ENCODE measurements around the gene LRRC8D. TPM values are rescaled to one million over a fixed set of nuclear protein-coding genes. Genes with fewer than 3 reads are reported as not detected.

LRRC8D gene
- total RNA-seq, 1 donor from 2014 or later: 45.0 TPM

DNA sequence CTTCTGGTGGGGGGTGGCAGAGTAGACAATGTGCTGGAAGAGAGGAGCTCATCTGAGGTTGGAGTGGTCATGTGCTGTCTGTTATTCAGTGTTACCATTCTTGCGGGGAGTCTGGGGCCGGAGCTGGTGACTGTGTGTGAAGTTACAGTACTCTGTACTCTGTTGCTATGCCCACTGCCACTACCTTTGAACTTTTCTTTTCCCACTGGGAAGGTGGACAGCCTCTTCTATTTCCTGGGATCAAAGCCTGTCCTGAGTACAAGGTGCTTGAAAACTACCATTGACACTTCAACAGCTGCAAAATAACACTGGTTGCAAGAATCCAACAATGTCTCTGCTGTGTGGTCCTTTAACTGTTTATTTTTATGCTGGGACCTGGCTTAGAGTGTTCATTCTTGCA is 107.7 kb downstream of the LRRC8D start:
- Mint-ChIP-seq H3K36me3 (ENCODE audit: low read depth) (peaks cover 42% of the 10 kb centered on the region), H3K4me1 (ENCODE audit: low read depth) (no peaks in the 10 kb centered on the region), H3K27ac (no peak overlapping the region), H3K4me3 (no peak overlapping the region), H3K9me3 (peaks cover 6% of the 10 kb centered on the region), H3K27me3 (ENCODE audit: insufficient read depth) (no peaks in the 10 kb centered on the region)
- intact Hi-C loops (cut with micrococcal nuclease): no loop called here
- no peak for DNase-seq (ENCODE audit: low spot score)

DNA sequence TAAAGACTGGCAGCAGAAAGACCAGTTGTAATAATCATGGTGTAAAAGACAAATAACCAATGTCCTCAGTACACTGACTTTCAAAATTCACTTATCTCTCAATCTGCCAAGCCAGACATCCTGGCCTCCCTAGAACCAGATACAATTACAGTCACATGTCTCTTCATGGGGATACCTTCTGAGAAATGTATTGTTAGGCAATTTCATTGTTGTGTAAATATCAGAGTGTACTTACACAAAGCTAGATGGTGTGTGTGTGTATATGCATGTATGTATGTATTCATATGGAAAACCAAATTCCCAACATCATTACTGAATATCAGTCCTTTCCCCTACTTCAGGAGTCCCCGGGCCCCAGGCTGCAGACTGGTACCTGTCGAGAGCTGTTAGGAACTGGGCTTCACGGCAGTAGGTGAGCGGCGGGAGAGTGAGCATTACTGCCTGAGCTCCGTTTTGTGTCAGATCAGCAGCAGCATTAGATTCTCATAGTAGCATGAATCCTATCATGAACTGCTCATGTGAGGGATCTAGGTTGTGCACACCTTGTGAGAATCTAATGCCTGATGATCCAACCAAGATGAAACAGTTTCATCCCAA is 108.7 kb downstream of the LRRC8D start:
- intact Hi-C loops (cut with micrococcal nuclease): no loop called here
- Mint-ChIP-seq H3K4me3 (no peak overlapping the region), H3K9me3 (no peaks in the 10 kb centered on the region), H3K27ac (no peak overlapping the region), H3K36me3 (ENCODE audit: low read depth) (peaks cover 44% of the 10 kb centered on the region), H3K27me3 (ENCODE audit: insufficient read depth) (no peaks in the 10 kb centered on the region), H3K4me1 (ENCODE audit: low read depth) (no peaks in the 10 kb centered on the region)
- DNase-seq (ENCODE audit: low spot score): no peak

DNA sequence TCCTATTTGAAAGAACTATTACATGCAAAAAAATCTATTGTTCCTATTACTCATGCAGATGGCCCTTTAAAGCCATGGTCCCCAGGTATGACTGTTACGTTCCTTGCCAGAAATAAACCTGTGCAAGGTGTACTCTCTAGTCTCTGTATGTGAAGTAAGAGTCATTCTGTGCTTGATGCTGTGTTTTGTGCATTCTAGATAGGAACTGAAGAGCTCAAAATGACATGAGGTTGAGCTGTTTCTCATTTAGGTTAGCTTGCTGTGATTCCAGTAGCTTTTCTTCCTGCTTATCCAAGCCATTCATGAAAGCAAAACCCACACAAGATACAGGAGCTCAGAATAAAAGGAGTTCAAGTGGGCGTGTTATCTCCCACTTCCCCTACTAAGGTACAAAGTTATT is 109.7 kb downstream of the LRRC8D start:
- no peaks in the 10 kb centered on the region for H3K27me3 Mint-ChIP-seq (ENCODE audit: insufficient read depth)
- no peak overlapping the region for H3K4me3 Mint-ChIP-seq
- no peaks in the 10 kb centered on the region for H3K4me1 Mint-ChIP-seq (ENCODE audit: low read depth)
- intact Hi-C loops (cut with micrococcal nuclease): no loop called here
- DNase-seq (ENCODE audit: low spot score): no peak
- peaks cover 49% of the 10 kb centered on the region for H3K36me3 Mint-ChIP-seq (ENCODE audit: low read depth)
- H3K27ac Mint-ChIP-seq: no peak overlapping the region
- H3K9me3 Mint-ChIP-seq: no peaks in the 10 kb centered on the region

DNA sequence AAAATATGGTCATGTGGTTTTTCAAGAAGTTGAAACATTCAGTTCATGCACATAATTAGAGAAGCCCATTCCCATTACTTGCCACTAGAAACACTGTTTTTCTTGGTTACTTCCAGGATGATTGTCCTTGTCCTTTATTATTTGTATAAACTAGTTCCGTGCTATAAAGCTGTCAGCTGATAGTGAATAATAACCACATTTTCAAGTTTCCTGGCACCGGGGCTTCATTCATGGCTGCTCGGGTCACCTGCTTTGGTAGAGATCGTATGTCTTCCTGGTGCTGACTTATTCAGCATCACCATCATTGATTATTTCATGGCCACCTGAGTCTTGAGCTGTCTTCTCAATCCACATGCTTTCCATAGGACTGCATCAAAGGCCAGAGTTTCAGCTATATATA is 111.1 kb downstream of the LRRC8D start:
- Mint-ChIP-seq H3K4me3 (no peak overlapping the region), H3K36me3 (ENCODE audit: low read depth) (peaks cover 47% of the 10 kb centered on the region), H3K9me3 (no peaks in the 10 kb centered on the region), H3K27ac (no peak overlapping the region), H3K27me3 (ENCODE audit: insufficient read depth) (no peaks in the 10 kb centered on the region), H3K4me1 (ENCODE audit: low read depth) (no peaks in the 10 kb centered on the region)
- intact Hi-C loops (cut with micrococcal nuclease): no loop called here
- DNase-seq (ENCODE audit: low spot score): no peak

DNA sequence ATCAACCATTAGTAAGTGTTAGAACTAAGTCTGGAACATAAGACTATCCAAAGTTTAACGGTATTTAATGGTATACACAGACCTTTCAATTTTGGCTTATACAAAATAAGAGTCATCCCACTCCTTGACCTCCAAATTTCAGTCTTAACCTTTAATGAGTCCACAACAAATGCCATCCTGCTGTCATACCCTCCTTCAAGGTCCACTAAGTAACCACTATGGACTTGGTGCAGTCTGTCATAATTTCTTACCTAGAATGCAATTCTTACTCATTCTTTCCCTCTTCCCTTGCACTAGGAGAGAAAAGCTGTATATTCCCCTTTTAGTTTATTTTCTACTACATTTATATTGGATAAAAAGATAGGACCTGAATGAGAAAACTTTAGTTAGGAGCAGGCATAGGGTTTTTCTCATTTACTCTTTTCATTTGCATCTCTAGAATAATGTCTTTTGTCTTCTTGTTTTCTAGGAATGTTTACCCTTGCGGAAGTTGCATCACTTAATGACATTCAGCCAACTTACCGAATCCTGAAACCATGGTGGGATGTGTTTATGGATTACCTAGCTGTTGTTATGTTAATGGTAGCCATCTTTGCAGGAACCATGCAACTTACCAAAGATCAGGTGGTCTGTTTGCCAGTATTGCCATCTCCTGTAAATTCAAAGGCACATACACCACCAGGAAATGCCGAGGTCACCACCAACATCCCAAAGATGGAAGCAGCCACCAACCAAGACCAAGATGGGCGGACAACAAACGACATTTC is 111.9 kb downstream of the LRRC8D start:
- Mint-ChIP-seq H3K27me3 (ENCODE audit: insufficient read depth) (no peaks in the 10 kb centered on the region), H3K4me3 (no peak overlapping the region), H3K36me3 (ENCODE audit: low read depth) (peaks cover 44% of the 10 kb centered on the region), H3K27ac (no peak overlapping the region), H3K4me1 (ENCODE audit: low read depth) (no peaks in the 10 kb centered on the region), H3K9me3 (no peaks in the 10 kb centered on the region)
- intact Hi-C loops (cut with micrococcal nuclease): no loop called here
- DNase-seq (ENCODE audit: low spot score): no peak

DNA sequence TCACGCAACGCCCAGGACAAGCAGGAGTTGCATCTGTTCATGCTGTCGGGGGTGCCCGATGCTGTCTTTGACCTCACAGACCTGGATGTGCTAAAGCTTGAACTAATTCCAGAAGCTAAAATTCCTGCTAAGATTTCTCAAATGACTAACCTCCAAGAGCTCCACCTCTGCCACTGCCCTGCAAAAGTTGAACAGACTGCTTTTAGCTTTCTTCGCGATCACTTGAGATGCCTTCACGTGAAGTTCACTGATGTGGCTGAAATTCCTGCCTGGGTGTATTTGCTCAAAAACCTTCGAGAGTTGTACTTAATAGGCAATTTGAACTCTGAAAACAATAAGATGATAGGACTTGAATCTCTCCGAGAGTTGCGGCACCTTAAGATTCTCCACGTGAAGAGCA is 113.6 kb downstream of the LRRC8D start:
- Mint-ChIP-seq H3K4me3 (no peak overlapping the region), H3K4me1 (ENCODE audit: low read depth) (no peaks in the 10 kb centered on the region), H3K36me3 (ENCODE audit: low read depth) (peaks cover 39% of the 10 kb centered on the region), H3K9me3 (no peaks in the 10 kb centered on the region), H3K27me3 (ENCODE audit: insufficient read depth) (no peaks in the 10 kb centered on the region), H3K27ac (no peak overlapping the region)
- intact Hi-C loops (cut with micrococcal nuclease): no loop called here
- no peak for DNase-seq (ENCODE audit: low spot score)

DNA sequence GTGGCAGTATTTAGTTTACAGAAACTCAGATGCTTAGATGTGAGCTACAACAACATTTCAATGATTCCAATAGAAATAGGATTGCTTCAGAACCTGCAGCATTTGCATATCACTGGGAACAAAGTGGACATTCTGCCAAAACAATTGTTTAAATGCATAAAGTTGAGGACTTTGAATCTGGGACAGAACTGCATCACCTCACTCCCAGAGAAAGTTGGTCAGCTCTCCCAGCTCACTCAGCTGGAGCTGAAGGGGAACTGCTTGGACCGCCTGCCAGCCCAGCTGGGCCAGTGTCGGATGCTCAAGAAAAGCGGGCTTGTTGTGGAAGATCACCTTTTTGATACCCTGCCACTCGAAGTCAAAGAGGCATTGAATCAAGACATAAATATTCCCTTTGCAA is 114.4 kb downstream of the LRRC8D start:
- Mint-ChIP-seq H3K4me3 (no peak overlapping the region), H3K4me1 (ENCODE audit: low read depth) (no peaks in the 10 kb centered on the region), H3K9me3 (no peaks in the 10 kb centered on the region), H3K36me3 (ENCODE audit: low read depth) (peaks cover 39% of the 10 kb centered on the region), H3K27ac (no peak overlapping the region), H3K27me3 (ENCODE audit: insufficient read depth) (no peaks in the 10 kb centered on the region)
- intact Hi-C loops (cut with micrococcal nuclease): no loop called here
- no peak for DNase-seq (ENCODE audit: low spot score)

DNA sequence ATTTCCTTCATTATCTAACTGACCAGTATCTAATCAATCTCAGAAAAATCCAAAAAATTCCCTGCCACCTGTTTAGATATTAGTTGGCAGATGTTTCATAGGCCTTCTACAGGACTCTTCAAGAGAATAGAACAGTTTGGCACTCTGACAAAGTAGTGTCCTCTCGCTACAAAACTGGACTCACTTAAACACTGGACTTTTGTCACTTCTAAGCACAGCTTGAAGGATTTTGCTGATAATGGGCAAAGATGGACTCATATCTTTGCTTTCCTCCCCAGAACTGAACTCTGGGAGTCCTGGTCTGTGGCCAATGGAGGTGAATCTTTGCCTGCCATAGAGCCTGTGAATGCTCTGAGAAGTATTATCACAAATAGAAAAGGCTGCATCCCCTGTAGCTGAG is 115.9 kb downstream of the LRRC8D start:
- intact Hi-C loops (cut with micrococcal nuclease): no loop called here
- H3K36me3 Mint-ChIP-seq (ENCODE audit: low read depth): peaks cover 38% of the 10 kb centered on the region

DNA sequence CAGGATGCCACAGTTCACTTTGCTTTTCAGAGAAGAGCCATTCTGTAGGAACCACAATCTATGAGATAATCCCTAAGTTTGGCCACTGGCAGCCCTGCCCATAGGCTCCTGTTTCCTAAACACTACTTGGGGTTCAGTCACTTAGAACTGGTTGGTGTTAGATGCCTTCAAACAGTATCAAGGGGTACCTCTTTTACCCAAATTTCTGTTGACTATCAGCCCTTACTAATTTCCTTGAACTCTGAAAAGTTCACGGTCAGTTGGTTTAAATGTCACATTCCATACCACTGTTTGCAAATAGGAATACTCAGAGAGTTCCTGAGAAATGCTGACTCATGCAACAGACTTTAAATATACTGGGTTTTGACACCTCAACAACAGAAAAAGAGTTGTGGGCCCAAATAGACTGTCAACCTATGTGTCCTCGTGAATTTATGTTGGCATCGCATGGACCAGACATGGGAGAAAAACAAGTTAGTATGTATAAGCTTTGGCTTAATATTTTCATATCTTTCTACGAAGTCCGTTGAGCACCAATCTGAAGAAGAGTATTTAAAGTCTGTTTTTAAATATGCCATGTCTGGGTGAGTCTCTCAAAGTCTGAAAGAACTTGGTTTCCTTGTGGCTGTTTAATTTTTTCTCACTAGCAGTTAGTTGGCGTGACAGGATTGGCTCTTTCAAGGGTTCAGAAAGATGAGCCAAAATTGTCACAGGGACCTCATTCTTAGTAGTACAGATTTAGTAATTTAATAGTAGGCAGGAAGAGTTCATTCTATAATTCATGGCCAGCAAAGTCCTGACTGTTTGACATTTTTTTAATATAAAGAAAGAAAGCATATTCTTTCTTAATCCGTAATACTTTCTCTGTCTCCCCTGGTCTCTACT is 117.6 kb downstream of the LRRC8D start:
- Mint-ChIP-seq H3K27ac (no peak overlapping the region), H3K9me3 (no peaks in the 10 kb centered on the region), H3K4me1 (ENCODE audit: low read depth) (no peaks in the 10 kb centered on the region), H3K36me3 (ENCODE audit: low read depth) (peaks cover 25% of the 10 kb centered on the region), H3K4me3 (no peak overlapping the region), H3K27me3 (ENCODE audit: insufficient read depth) (no peaks in the 10 kb centered on the region)
- DNase-seq (ENCODE audit: low spot score): no peak
- intact Hi-C loops (cut with micrococcal nuclease): no loop called here

More for the DNA sequence above, 115.9 kb downstream of the LRRC8D start:
- H3K4me3 Mint-ChIP-seq: no peak overlapping the region
- DNase-seq (ENCODE audit: low spot score): no peak
- H3K27ac Mint-ChIP-seq: no peak overlapping the region
- H3K27me3 Mint-ChIP-seq (ENCODE audit: insufficient read depth): no peaks in the 10 kb centered on the region
- H3K4me1 Mint-ChIP-seq (ENCODE audit: low read depth): no peaks in the 10 kb centered on the region
- no peaks in the 10 kb centered on the region for H3K9me3 Mint-ChIP-seq

DNA sequence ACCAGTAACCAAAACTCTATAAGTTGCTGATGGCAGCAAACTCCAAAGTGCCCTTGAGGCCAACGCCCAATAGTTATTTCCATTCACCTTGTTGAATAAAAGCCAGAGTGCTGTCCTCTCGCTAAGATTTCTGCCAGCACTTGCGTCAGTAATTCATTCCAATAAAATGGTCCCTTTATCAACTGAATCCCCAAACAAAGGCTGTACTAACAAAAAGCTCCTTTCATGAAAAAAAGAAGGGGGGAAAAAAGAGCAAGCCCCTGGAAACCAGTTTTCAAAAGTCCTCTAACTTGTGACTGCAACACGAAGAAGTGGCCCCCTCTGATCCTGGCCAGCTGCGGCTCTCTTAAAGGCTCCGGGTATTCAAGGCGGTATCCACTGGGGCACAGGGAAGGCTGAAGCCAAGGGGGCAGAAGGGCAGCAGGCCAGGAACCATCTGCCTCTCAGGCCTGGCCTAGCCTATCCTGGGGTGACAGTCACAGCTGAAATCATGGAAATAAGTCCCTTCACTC is 118.3 kb downstream of the LRRC8D start:
- Mint-ChIP-seq H3K4me1 (ENCODE audit: low read depth) (no peaks in the 10 kb centered on the region), H3K36me3 (ENCODE audit: low read depth) (peaks cover 19% of the 10 kb centered on the region), H3K27ac (no peak overlapping the region), H3K27me3 (ENCODE audit: insufficient read depth) (no peaks in the 10 kb centered on the region), H3K4me3 (no peak overlapping the region), H3K9me3 (no peaks in the 10 kb centered on the region)
- intact Hi-C loops (cut with micrococcal nuclease): no loop called here
- DNase-seq (ENCODE audit: low spot score): no peak

DNA sequence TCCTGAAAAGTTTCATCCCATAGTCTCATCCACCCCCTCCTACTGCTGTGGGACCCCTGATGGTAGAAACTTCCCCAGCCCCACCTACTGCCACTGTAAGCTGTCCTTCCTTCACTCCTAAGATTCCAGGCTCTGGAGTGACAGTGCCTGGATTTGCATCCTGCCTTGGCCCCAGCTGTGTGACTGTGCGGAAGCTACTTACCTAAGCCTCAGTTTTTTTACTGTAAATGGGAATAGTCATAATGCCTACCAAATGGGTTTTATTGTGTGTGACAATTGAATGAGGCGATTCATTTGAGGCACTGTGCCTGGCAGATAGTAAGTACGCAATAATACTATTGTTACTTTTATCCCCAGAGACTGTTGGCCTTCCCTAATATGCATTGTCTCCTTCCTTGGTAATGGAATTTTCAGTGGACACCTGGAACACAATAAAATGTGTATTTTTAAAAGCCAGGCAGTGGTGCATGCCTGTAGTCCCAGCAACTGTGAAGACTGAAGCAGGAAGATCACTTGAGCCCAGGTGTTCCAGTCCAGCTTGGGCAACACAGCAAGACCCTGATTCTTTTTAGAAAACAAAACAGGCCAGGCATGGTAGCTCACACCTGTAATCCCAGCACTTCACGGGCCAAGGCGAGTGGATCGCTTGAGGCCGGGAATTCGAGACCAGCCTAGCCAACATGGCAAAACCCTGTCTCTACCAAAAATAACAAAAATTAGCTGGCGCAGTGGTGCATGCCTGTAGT is 119.0 kb downstream of the LRRC8D start:
- H3K9me3 Mint-ChIP-seq: no peaks in the 10 kb centered on the region
- H3K27me3 Mint-ChIP-seq (ENCODE audit: insufficient read depth): no peaks in the 10 kb centered on the region
- no peak for DNase-seq (ENCODE audit: low spot score)

DNA sequence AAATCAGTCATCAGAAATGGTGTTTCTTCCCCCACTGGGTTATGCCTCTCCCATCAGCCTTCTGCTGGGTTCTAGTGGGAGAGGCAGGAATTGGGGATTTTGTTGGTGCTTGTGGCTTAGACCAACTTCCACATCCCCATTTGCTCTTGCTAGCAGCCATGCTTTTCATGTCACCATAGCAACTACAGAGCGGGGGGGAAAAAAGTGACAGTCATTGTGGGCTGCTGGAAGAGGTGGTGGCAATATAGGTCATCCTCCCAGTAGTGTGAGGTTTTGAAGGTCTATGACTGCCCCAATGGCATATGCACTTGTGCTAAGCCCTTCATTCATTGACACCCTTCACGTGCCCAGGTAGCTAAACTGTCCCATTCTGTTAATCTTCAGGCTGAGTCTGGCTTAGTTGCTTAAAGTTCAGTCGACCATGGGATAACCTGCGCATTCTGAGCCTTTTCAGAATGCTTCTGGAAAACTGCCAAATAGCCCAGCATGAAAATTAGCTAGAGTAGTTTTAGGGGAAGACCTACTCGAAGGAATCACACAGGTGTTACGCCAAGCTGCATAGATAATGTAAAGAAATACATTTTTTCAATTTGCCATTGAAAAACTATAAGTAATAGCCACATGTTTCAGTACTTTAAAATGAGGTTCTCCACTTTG is 120.4 kb downstream of the LRRC8D start:
- no peaks in the 10 kb centered on the region for H3K9me3 Mint-ChIP-seq
- no peak for DNase-seq (ENCODE audit: low spot score)
- H3K27ac Mint-ChIP-seq: no peak overlapping the region
- H3K4me1 Mint-ChIP-seq (ENCODE audit: low read depth): peaks cover 3% of the 10 kb centered on the region
- H3K27me3 Mint-ChIP-seq (ENCODE audit: insufficient read depth): no peaks in the 10 kb centered on the region
- peaks cover 4% of the 10 kb centered on the region for H3K36me3 Mint-ChIP-seq (ENCODE audit: low read depth)
- no peak overlapping the region for H3K4me3 Mint-ChIP-seq
- intact Hi-C loops (cut with micrococcal nuclease): no loop called here

More for the DNA sequence above, 119.0 kb downstream of the LRRC8D start:
- intact Hi-C loops (cut with micrococcal nuclease): no loop called here
- peaks cover 12% of the 10 kb centered on the region for H3K36me3 Mint-ChIP-seq (ENCODE audit: low read depth)
- no peak overlapping the region for H3K27ac Mint-ChIP-seq
- H3K4me1 Mint-ChIP-seq (ENCODE audit: low read depth): no peaks in the 10 kb centered on the region
- H3K4me3 Mint-ChIP-seq: no peak overlapping the region
